PC-9 (cell line): ENCODE results near the gene PEPD. TPM values are rescaled to one million over a fixed set of nuclear protein-coding genes. Genes with fewer than 3 reads are reported as not detected.

ENCODE experiments used
- BruUV-seq: library from RNA; stranded (reverse); fragments of 400-500 nt; replicated peaks from 2 replicates; lab custom pipeline; 2021; lab: Mats Ljungman, UMichigan
- CTCF ChIA-PET: fragments of 300-600 bp; sonication (Branson Sonifier 250); formaldehyde crosslinking; loops from one replicate; lab custom pipeline; 2022; ENCODE audit warnings: antibody characterized with exemption; lab: Charles Lee
- POLR2A ChIA-PET: fragments of 300-600 bp; sonication (Branson Sonifier 250); formaldehyde crosslinking; loops from one replicate; lab custom pipeline; 2022; ENCODE audit warnings: antibody characterized with exemption; ENCODE audit not compliant: unreplicated experiment; lab: Charles Lee
- DNase-seq, 2 experiments: peaks; one replicate each; pipeline versions ENCODE4 v3.0.0 to v3.0.0-alpha.2; 2015 to 2022; ENCODE audit warnings: mixed read lengths in 1 of 2
- H2AFZ ChIP-seq: fragments of 200-600 bp; sonication (generic); 2 replicates; pipeline ENCODE4 v1.8.1; 2017; ENCODE audit warnings: antibody characterized with exemption
- H3F3A ChIP-seq: fragments of 200-600 bp; sonication (generic); 2 replicates; pipeline ENCODE4 v1.8.1; 2017; ENCODE audit warnings: antibody characterized with exemption, mild to moderate bottlenecking, low read depth; ENCODE audit not compliant: insufficient read depth
- H3K27ac ChIP-seq: fragments of 200-600 bp; sonication (generic); 2 replicates; pipeline ENCODE4 v1.6.1; 2016; ENCODE audit warnings: mixed run types
- H3K27me3 ChIP-seq: fragments of 200-600 bp; sonication (generic); 2 replicates; pipeline ENCODE4 v1.6.1; 2016; ENCODE audit warnings: low read depth, mixed run types; ENCODE audit not compliant: insufficient read depth
- H3K36me3 ChIP-seq: fragments of 200-600 bp; sonication (generic); 2 replicates; pipeline ENCODE4 v1.6.1; 2016; ENCODE audit warnings: low read depth, mixed run types
- H3K4me1 ChIP-seq: fragments of 200-600 bp; sonication (generic); replicated peaks from 2 replicates; pipeline ENCODE4 v1.6.1; 2016; ENCODE audit warnings: mixed run types; ENCODE audit not compliant: insufficient read depth
- H3K4me2 ChIP-seq: fragments of 200-600 bp; sonication (generic); 2 replicates; pipeline ENCODE4 v1.6.1; 2017; ENCODE audit warnings: mixed run types
- H3K4me3 ChIP-seq: fragments of 200-600 bp; sonication (generic); 2 replicates; pipeline ENCODE4 v1.6.1; 2016; ENCODE audit warnings: mixed run types
- H3K79me2 ChIP-seq: fragments of 200-600 bp; sonication (generic); 2 replicates; pipeline ENCODE4 v1.6.1; 2017; ENCODE audit warnings: low read depth, mixed run types
- H3K9me2 ChIP-seq: fragments of 200-600 bp; sonication (generic); 2 replicates; pipeline ENCODE4 v1.8.1; 2017; ENCODE audit warnings: mild to moderate bottlenecking; ENCODE audit not compliant: insufficient read depth
- H3K9me3 ChIP-seq: fragments of 200-600 bp; sonication (generic); 2 replicates; pipeline ENCODE4 v1.8.1; 2016; ENCODE audit warnings: low read depth; ENCODE audit not compliant: insufficient read depth
- H4K20me1 ChIP-seq: fragments of 200-600 bp; sonication (generic); 2 replicates; pipeline ENCODE4 v1.8.1; 2017; ENCODE audit not compliant: insufficient read depth
- CTCF ChIP-seq: fragments of 200-600 bp; sonication (generic); conservative IDR thresholded peaks from 2 replicates; pipeline ENCODE4 v1.6.1; 2017; ENCODE audit warnings: mixed run types, antibody characterized with exemption, mild to moderate bottlenecking, moderate library complexity
- EZH2 ChIP-seq: fragments of 200-600 bp; sonication (generic); IDR thresholded peaks from 2 replicates; pipeline ENCODE4 v1.8.0; 2017; ENCODE audit warnings: antibody characterized with exemption, low read depth
- intact Hi-C: fragments of 100-400 bp; cut with micrococcal nuclease; formaldehyde crosslinking; loops from one replicate; pipeline ENCODE4 v1.10.0; 2022; ENCODE audit not compliant: unreplicated experiment
- total RNA-seq: library from RNA; stranded (reverse); gene quantifications from 2 replicates; pipeline ENCODE4 v1.2.3, GENCODE V29; 2021

PEPD gene
- total RNA-seq, 1 experiment from 2014 or later: 71.0 TPM

- no peak overlapping the region for H2AFZ ChIP-seq
- H3K27ac ChIP-seq: no peak overlapping the region
- H3K27me3 ChIP-seq: peaks cover 26% of the 10 kb centered on the region; the same call in 1 of the 2 replicates
- H3K4me3 ChIP-seq: no peak overlapping the region
- no peaks in the 10 kb centered on the region; the same call in 1 of the 2 replicates for H3F3A ChIP-seq
- 0 out of 2 replicates have a peak, but pooled peaks cover 10% of the 10 kb centered on the region for H3K4me1 ChIP-seq
- H4K20me1 ChIP-seq: no peaks in the 10 kb centered on the region
- TF ChIP-seq CTCF: no peak
- no peak for TF ChIP-seq EZH2
- ChIA-PET POLR2A (no interaction called here), CTCF (interaction anchor here (0.6 kb wide), 1 partner anchor 114 kb away, joined by 5 read pairs; no protein-coding TSS in a partner anchor)
- H3K36me3 ChIP-seq: no peaks in the 10 kb centered on the region
- H3K9me2 ChIP-seq: no peaks in the 10 kb centered on the region
- H3K9me3 ChIP-seq: peaks cover 7% of the 10 kb centered on the region; the same call in 1 of the 2 replicates
- peak in 1 of 2 experiments; percentile 16 for DNase-seq
- intact Hi-C loops: no loop called here
- no peaks in the 10 kb centered on the region for H3K79me2 ChIP-seq
- BruUV-seq: no TSS peak
- no peak overlapping the region for H3K4me2 ChIP-seq
Measured at GRCh38 chr19:33350538-33351309, 170.9 kb downstream of the PEPD start.

- H3K27me3 ChIP-seq: peaks cover 34% of the 10 kb centered on the region
- BruUV-seq: no TSS peak
- no peaks in the 10 kb centered on the region for H3K36me3 ChIP-seq
- TF ChIP-seq CTCF (no peak), EZH2 (no peak)
- H3K27ac ChIP-seq: no peak overlapping the region
- no peaks in the 10 kb centered on the region for H4K20me1 ChIP-seq
- H3K9me2 ChIP-seq: no peaks in the 10 kb centered on the region
- 0 out of 2 replicates have a peak, but pooled peaks cover 10% of the 10 kb centered on the region for H3K4me1 ChIP-seq
- no peaks in the 10 kb centered on the region for H3K9me3 ChIP-seq
- POLR2A ChIA-PET: interaction anchor here (0.7 kb wide), 1 partner anchor 13 kb away, joined by 7 read pairs; no protein-coding TSS in a partner anchor
- H3K4me2 ChIP-seq: no peak overlapping the region
- DNase-seq: no peak
- no peaks in the 10 kb centered on the region; the same call in 1 of the 2 replicates for H3F3A ChIP-seq
- CTCF ChIA-PET: no interaction called here
- H2AFZ ChIP-seq: no peak overlapping the region
- H3K4me3 ChIP-seq: no peak overlapping the region
- H3K79me2 ChIP-seq: no peaks in the 10 kb centered on the region
- intact Hi-C loops: no loop called here
Measured at GRCh38 chr19:33349319-33350289, 172.0 kb downstream of the PEPD start.

- H3K4me1 ChIP-seq: 0 out of 2 replicates have a peak, but pooled peaks cover 10% of the 10 kb centered on the region
- no peaks in the 10 kb centered on the region; the same call in 1 of the 2 replicates for H3F3A ChIP-seq
- H3K4me3 ChIP-seq: no peak overlapping the region
- no peaks in the 10 kb centered on the region for H3K9me2 ChIP-seq
- DNase-seq: no peak
- no peaks in the 10 kb centered on the region for H3K79me2 ChIP-seq
- H3K27me3 ChIP-seq: peaks cover 42% of the 10 kb centered on the region
- no peaks in the 10 kb centered on the region for H3K9me3 ChIP-seq
- ChIA-PET CTCF (no interaction called here), POLR2A (no interaction called here)
- H4K20me1 ChIP-seq: no peaks in the 10 kb centered on the region
- intact Hi-C loops: no loop called here
- TF ChIP-seq EZH2 (no peak), CTCF (no peak)
- H3K4me2 ChIP-seq: no peak overlapping the region
- no peak overlapping the region for H2AFZ ChIP-seq
- BruUV-seq: no TSS peak
- H3K36me3 ChIP-seq: no peaks in the 10 kb centered on the region
- no peak overlapping the region for H3K27ac ChIP-seq
Measured at GRCh38 chr19:33348301-33349010, 173.1 kb downstream of the PEPD start.
